IMR-90 (cell line): ENCODE data around the gene SLC4A1AP. TPM values are rescaled to one million over a fixed set of nuclear protein-coding genes. Genes with fewer than 3 reads are reported as not detected.

Experiments
- microRNA-seq, 2 experiments: library from miRNA; stranded (forward) in 1 of 2; unstranded in 1 of 2; fragments of 10-50 nt in 1 of 2; fragments of <30 nt in 1 of 2; gene quantifications in 1 of 2; microRNA quantifications in 1 of 2; one replicate each; pipeline versions ENCODE3 to v1.1.0; 2013 to 2020; ENCODE audit not compliant: insufficient read depth in 1 of 2, insufficient read length in 1 of 2, unreplicated experiment in 1 of 2
- polyA plus RNA-seq, 3 experiments: library from polyadenylated mRNA; depleted of rRNA; stranded (reverse); fragments of >200 nt; gene quantifications; 2 replicates each; pipeline ENCODE4 v1.2.3, GENCODE V29; 2012; ENCODE audit warnings: low replicate concordance in 1 of 3
- small RNA-seq, 5 experiments: library from RNA; depleted of rRNA; stranded (forward); fragments of <200 nt; gene quantifications; one replicate each; pipeline ENCODE3, GENCODE V24; 2012
- total RNA-seq: library from RNA; depleted of rRNA; stranded (reverse); fragments of >200 nt; gene quantifications from 2 replicates; pipeline ENCODE4 v1.2.3, GENCODE V29; 2012; rRNA removed

SLC4A1AP gene
- total and polyA plus RNA-seq, 2 of the 4 experiments (the other 2 are of a cell fraction): 11.7 to 13.6 TPM

Small RNA genes lying within 50 kb of the gene (microRNA-seq; reads per million reads assigned to microRNA genes)
- gene RF00340 (ENCODE audit: insufficient read depth, insufficient read length): not detected

Small RNA genes lying within 50 kb of the gene (small RNA-seq; reads per million reads assigned to genes)
- gene RF00340: 0 reads per million in 5 experiments

Other genes with a start within 250 kb of the SLC4A1AP start
- gene NRBP1, start 235.3 kb upstream of the SLC4A1AP start, total RNA-seq: 107 and 120 TPM in 2 replicates
- 150 and 155 TPM in 2 replicates for gene NRBP1, start 235.3 kb upstream of the SLC4A1AP start, polyA plus RNA-seq (2012; rRNA removed)
- gene KRTCAP3, start 221.5 kb upstream of the SLC4A1AP start, total RNA-seq: not detected in 2 replicates
- 1.1 and 1.5 TPM in 2 replicates for gene KRTCAP3, start 221.5 kb upstream of the SLC4A1AP start, polyA plus RNA-seq (2012; rRNA removed)
- 23.1 and 25.5 TPM in 2 replicates for gene IFT172, start 174.1 kb upstream of the SLC4A1AP start, total RNA-seq
- 17.2 and 18.8 TPM in 2 replicates for gene IFT172, start 174.1 kb upstream of the SLC4A1AP start, polyA plus RNA-seq (2012; rRNA removed)
- gene FNDC4, start 168.7 kb upstream of the SLC4A1AP start, total RNA-seq: 7.3 and 7.5 TPM in 2 replicates
- gene FNDC4, start 168.7 kb upstream of the SLC4A1AP start, polyA plus RNA-seq (2012; rRNA removed): 11.1 and 12.0 TPM in 2 replicates
- under 0.01 TPM in 1 of 2 replicates, not detected in the other for gene GCKR, start 167.1 kb upstream of the SLC4A1AP start, total RNA-seq
- gene GCKR, start 167.1 kb upstream of the SLC4A1AP start, polyA plus RNA-seq (2012; rRNA removed): 0.41 and 0.55 TPM in 2 replicates
- gene ZNF512, start 80.8 kb upstream of the SLC4A1AP start, total RNA-seq: 32.2 and 56.5 TPM in 2 replicates
- 17.0 and 25.8 TPM in 2 replicates for gene ZNF512, start 80.8 kb upstream of the SLC4A1AP start, polyA plus RNA-seq (2012; rRNA removed)
- 2.0 and 2.2 TPM in 2 replicates for gene CCDC121, start 34.9 kb upstream of the SLC4A1AP start, total RNA-seq
- 0.65 and 0.67 TPM in 2 replicates for gene CCDC121, start 34.9 kb upstream of the SLC4A1AP start, polyA plus RNA-seq (2012; rRNA removed)
- gene GPN1, start 34.8 kb upstream of the SLC4A1AP start, total RNA-seq: 53.0 and 63.8 TPM in 2 replicates
- gene GPN1, start 34.8 kb upstream of the SLC4A1AP start, polyA plus RNA-seq (2012; rRNA removed): 34.9 and 37.8 TPM in 2 replicates
- 16.7 and 23.1 TPM in 2 replicates for gene SUPT7L, start 275 bp upstream of the SLC4A1AP start, total RNA-seq
- gene SUPT7L, start 275 bp upstream of the SLC4A1AP start, polyA plus RNA-seq (2012; rRNA removed): 31.3 and 33.4 TPM in 2 replicates
- 13.3 and 48.6 TPM in 2 replicates for gene MRPL33, start 107.8 kb downstream of the SLC4A1AP start, total RNA-seq
- 88.0 and 101 TPM in 2 replicates for gene MRPL33, start 107.8 kb downstream of the SLC4A1AP start, polyA plus RNA-seq (2012; rRNA removed)
- 0.83 and 1.1 TPM in 2 replicates for gene RBKS, start 226.5 kb downstream of the SLC4A1AP start, total RNA-seq
- gene RBKS, start 226.5 kb downstream of the SLC4A1AP start, polyA plus RNA-seq (2012; rRNA removed): 1.1 and 1.4 TPM in 2 replicates
- 16.7 and 23.1 TPM in 2 replicates for gene BABAM2, start 226.8 kb downstream of the SLC4A1AP start, total RNA-seq
- gene BABAM2, start 226.8 kb downstream of the SLC4A1AP start, polyA plus RNA-seq (2012; rRNA removed): 20.3 and 20.9 TPM in 2 replicates